Midbrain (tissue), 1 donor: Measurements from ENCODE around the gene KRT9.
"Not testable (repeated sequence)": the region's sequence is repeated elsewhere in the genome, so short reads cannot be mapped to it uniquely, and the experiment has no call there.

ENCODE experiments used
- DNase-seq: peaks from one replicate; lab custom pipeline; 2025; lab: John Stamatoyannopoulos, UW

The KRT9 gene

GRCh38 chr17:41545829-41546410, 25.9 kb downstream of the KRT9 start:
- no peak for DNase-seq

GRCh38 chr17:41544935-41545334, 26.9 kb downstream of the KRT9 start:
- no peak for DNase-seq

- DNase-seq: no peak
Observed at GRCh38 chr17:41544491-41544892, 27.4 kb downstream of the KRT9 start.

- not testable (repeated sequence) for DNase-seq
Observed at GRCh38 chr17:41542786-41543185, 29.1 kb downstream of the KRT9 start.

GRCh38 chr17:41542357-41542756, 29.5 kb downstream of the KRT9 start:
- no peak for DNase-seq

GRCh38 chr17:41540921-41541625, 30.8 kb downstream of the KRT9 start:
- DNase-seq: no peak

GRCh38 chr17:41539979-41540701, 31.7 kb downstream of the KRT9 start:
- no peak for DNase-seq

- DNase-seq: no peak
Observed at GRCh38 chr17:41539071-41539492, 32.8 kb downstream of the KRT9 start.

GRCh38 chr17:41538565-41538991, 33.3 kb downstream of the KRT9 start:
- no peak for DNase-seq

- no peak for DNase-seq
Observed at GRCh38 chr17:41537990-41538389, 33.9 kb downstream of the KRT9 start.

GRCh38 chr17:41537614-41537954, 34.3 kb downstream of the KRT9 start:
- DNase-seq: no peak

- no peak for DNase-seq
Observed at GRCh38 chr17:41536741-41537613, 34.9 kb downstream of the KRT9 start.

- no peak for DNase-seq
Observed at GRCh38 chr17:41535764-41536481, 35.9 kb downstream of the KRT9 start.

- no peak for DNase-seq
Observed at GRCh38 chr17:41534899-41535546, 36.8 kb downstream of the KRT9 start.

GRCh38 chr17:41533613-41534012, 38.2 kb downstream of the KRT9 start:
- no peak for DNase-seq

GRCh38 chr17:41532947-41533570, 38.8 kb downstream of the KRT9 start:
- no peak for DNase-seq

- DNase-seq: no peak
Observed at GRCh38 chr17:41531993-41532392, 39.9 kb downstream of the KRT9 start.

GRCh38 chr17:41530062-41531048, 41.5 kb downstream of the KRT9 start:
- DNase-seq: no peak

GRCh38 chr17:41529491-41529915, 42.4 kb downstream of the KRT9 start:
- no peak for DNase-seq
